CD4-positive, alpha-beta T cell (primary cell): ENCODE results near the gene MRAS. TPM values are rescaled to one million over a fixed set of nuclear protein-coding genes. Genes with fewer than 3 reads are reported as not detected.

ENCODE experiments used
- ATAC-seq: fragments of 200-7000 bp; cut with Tn5 transposase; one replicate; pipeline ENCODE4 v1.10.0; 2022; ENCODE audit warnings: mild to moderate bottlenecking; ENCODE audit not compliant: poor library complexity
- CTCF ChIA-PET: fragments of 350-600 bp; sonication (Branson Sonifier 250); formaldehyde crosslinking; loops from one replicate; lab custom pipeline; 2021; ENCODE audit warnings: antibody characterized with exemption, inconsistent platforms; lab: Charles Lee
- POLR2A ChIA-PET: fragments of 350-600 bp; sonication (Branson Sonifier 250); formaldehyde crosslinking; loops from one replicate; lab custom pipeline; 2021; ENCODE audit warnings: antibody characterized with exemption, inconsistent platforms; lab: Charles Lee
- DNase-seq, 14 experiments: peaks; one replicate each; pipeline ENCODE4 v3.0.0-alpha.2; 2013 to 2020; ENCODE audit warnings: mixed read lengths in 2 of 14
- H3K27ac ChIP-seq, 2 donors: one replicate each; pipeline versions ENCODE4 v1.5.1 to v1.7.0; 2013; ENCODE audit warnings: low read length in 2 of 2, low read depth in 1 of 2, mild to moderate bottlenecking in 1 of 2
- H3K27me3 ChIP-seq, 2 experiments: 1 replicate in 1 of 2; 2 replicates in 1 of 2; pipeline versions ENCODE4 v1.6.1 to v1.7.0; 2013; ENCODE audit warnings: low read length in 2 of 2, control low read depth in 1 of 2, mild to moderate bottlenecking in 1 of 2, moderate library complexity in 1 of 2; ENCODE audit not compliant: insufficient read depth in 2 of 2, control insufficient read depth in 1 of 2
- H3K36me3 ChIP-seq: one replicate; pipeline ENCODE4 v1.6.1; 2013; ENCODE audit warnings: low read length, control low read depth; ENCODE audit not compliant: insufficient read depth
- H3K4me1 ChIP-seq: one replicate; pipeline ENCODE4 v1.6.1; 2013; ENCODE audit warnings: low read length, control low read depth; ENCODE audit not compliant: insufficient read depth
- H3K4me3 ChIP-seq: one replicate; pipeline ENCODE4 v1.5.1; 2013; ENCODE audit warnings: mild to moderate bottlenecking, low read length, moderate library complexity
- H3K9me3 ChIP-seq, 2 experiments: 1 replicate in 1 of 2; 2 replicates in 1 of 2; pipeline versions ENCODE4 v1.6.1 to v1.7.0; 2013; ENCODE audit warnings: low read length in 2 of 2, mild to moderate bottlenecking in 2 of 2, control low read depth in 1 of 2, moderate library complexity in 1 of 2; ENCODE audit not compliant: control insufficient read depth in 1 of 2, insufficient read depth in 1 of 2
- H3K27ac Mint-ChIP-seq: one replicate; pipeline ENCODE4 v1.8.0; 2020; ENCODE audit warnings: mixed read lengths
- H3K27me3 Mint-ChIP-seq: one replicate; pipeline ENCODE4 v1.8.0; 2021; ENCODE audit warnings: mixed read lengths
- H3K36me3 Mint-ChIP-seq: one replicate; pipeline ENCODE4 v1.8.0; 2021; ENCODE audit warnings: low read depth, mixed read lengths
- H3K4me1 Mint-ChIP-seq: one replicate; pipeline ENCODE4 v1.8.0; 2021; ENCODE audit warnings: low read depth, mixed read lengths
- H3K4me3 Mint-ChIP-seq: one replicate; pipeline ENCODE4 v1.8.0; 2020; ENCODE audit warnings: mild to moderate bottlenecking, mixed read lengths
- H3K9me3 Mint-ChIP-seq: one replicate; pipeline ENCODE4 v1.8.0; 2020; ENCODE audit warnings: mixed read lengths
- intact Hi-C, 2 experiments: fragments of 100-400 bp; cut with DNase I in 1 of 2; cut with micrococcal nuclease in 1 of 2; formaldehyde crosslinking; loops; one replicate each; pipeline versions ENCODE4 v1.15.1 to v1.9.0; 2023 to 2025; cut with DNase I, micrococcal nuclease
- total RNA-seq, 174 experiments: library from RNA in 2 of 174; stranded (reverse) in 2 of 174; gene quantifications; one replicate each; pipeline ENCODE4 v1.2.3 and lab custom pipeline; 2021 to 2026
- TF ChIP-seq, protein P1 (sequence below): fragments of 200-600 bp; IDR thresholded peaks from one replicate; pipeline ENCODE4 v1.8.0; 2022; ENCODE audit warnings: antibody characterized with exemption, mild to moderate bottlenecking

The MRAS gene
- total RNA-seq, 2 experiments from 2014 or later = 0.45 to 0.47 TPM

DNA sequence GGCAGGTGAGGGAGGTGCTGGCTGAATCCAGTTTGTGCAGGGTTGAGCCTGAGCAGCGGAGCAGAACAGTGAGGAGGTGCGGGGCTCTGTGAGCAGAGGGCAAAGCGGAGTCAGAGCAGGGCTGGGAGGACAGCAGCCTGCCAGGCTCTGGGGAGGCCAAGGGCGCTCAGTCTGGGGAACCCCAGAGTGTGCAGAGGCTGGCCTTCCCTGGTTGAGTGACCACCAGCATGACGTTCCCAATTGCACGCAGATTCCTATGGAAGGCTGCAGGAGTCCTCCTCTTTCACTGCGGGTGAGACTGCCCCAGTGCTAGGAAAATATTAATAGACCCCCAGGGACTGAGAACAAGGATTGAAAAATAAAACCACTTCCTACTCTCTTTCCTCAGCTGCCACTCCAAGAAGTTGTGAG, 13.2 kb downstream of the MRAS start:
- no peak overlapping the region for H3K4me3 Mint-ChIP-seq
- H3K36me3 Mint-ChIP-seq = no peaks in the 10 kb centered on the region
- CTCF ChIA-PET = no interaction called here
- ATAC-seq (no peak), DNase-seq (no peak)
- TF ChIP-seq, protein P1, sequence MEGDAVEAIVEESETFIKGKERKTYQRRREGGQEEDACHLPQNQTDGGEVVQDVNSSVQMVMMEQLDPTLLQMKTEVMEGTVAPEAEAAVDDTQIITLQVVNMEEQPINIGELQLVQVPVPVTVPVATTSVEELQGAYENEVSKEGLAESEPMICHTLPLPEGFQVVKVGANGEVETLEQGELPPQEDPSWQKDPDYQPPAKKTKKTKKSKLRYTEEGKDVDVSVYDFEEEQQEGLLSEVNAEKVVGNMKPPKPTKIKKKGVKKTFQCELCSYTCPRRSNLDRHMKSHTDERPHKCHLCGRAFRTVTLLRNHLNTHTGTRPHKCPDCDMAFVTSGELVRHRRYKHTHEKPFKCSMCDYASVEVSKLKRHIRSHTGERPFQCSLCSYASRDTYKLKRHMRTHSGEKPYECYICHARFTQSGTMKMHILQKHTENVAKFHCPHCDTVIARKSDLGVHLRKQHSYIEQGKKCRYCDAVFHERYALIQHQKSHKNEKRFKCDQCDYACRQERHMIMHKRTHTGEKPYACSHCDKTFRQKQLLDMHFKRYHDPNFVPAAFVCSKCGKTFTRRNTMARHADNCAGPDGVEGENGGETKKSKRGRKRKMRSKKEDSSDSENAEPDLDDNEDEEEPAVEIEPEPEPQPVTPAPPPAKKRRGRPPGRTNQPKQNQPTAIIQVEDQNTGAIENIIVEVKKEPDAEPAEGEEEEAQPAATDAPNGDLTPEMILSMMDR = no peak
- H3K4me1 ChIP-seq = no peaks in the 10 kb centered on the region
- H3K27ac Mint-ChIP-seq = no peak overlapping the region
- no peaks in the 10 kb centered on the region for H3K36me3 ChIP-seq
- no peaks in the 10 kb centered on the region for H3K9me3 Mint-ChIP-seq
- no peaks in the 10 kb centered on the region for H3K9me3 ChIP-seq
- no peak overlapping the region for H3K4me3 ChIP-seq
- H3K4me1 Mint-ChIP-seq = no peaks in the 10 kb centered on the region
- peaks cover 4% of the 10 kb centered on the region for H3K27me3 Mint-ChIP-seq
- intact Hi-C loops = no loop called here
- H3K27me3 ChIP-seq = no peaks in the 10 kb centered on the region
- POLR2A ChIA-PET = no interaction called here
- no peak overlapping the region for H3K27ac ChIP-seq

DNA sequence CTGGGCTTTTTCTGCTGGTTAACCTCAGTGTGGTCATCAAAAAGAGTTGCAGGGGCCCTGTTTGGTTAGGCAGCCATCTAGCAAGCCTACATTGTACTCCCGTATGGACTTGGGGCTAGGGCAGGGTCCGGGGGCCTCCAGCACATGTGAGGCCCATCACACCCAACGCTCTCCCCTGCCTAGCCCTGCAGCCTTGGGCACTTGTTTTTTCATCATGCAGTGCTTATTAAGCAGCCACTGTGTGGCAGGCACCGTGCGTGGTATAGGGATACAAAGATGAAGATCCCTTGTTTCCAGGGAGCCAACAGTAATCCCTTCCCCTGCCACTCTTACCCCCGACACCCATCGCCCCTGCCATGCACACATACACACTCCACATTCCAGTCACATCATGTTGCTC, 14.2 kb downstream of the MRAS start:
- no peak overlapping the region for H3K27ac Mint-ChIP-seq
- no peaks in the 10 kb centered on the region for H3K36me3 Mint-ChIP-seq
- intact Hi-C loops = no loop called here
- DNase-seq (no peak), ATAC-seq (no peak)
- ChIA-PET POLR2A (no interaction called here), CTCF (no interaction called here)
- H3K4me3 ChIP-seq = no peak overlapping the region
- TF ChIP-seq, protein P1 = no peak
- H3K36me3 ChIP-seq = no peaks in the 10 kb centered on the region
- no peaks in the 10 kb centered on the region for H3K27me3 ChIP-seq
- H3K4me1 ChIP-seq = no peaks in the 10 kb centered on the region
- no peak overlapping the region for H3K27ac ChIP-seq
- H3K9me3 Mint-ChIP-seq = no peaks in the 10 kb centered on the region
- no peaks in the 10 kb centered on the region for H3K9me3 ChIP-seq
- no peak overlapping the region for H3K4me3 Mint-ChIP-seq
- no peaks in the 10 kb centered on the region for H3K4me1 Mint-ChIP-seq
- H3K27me3 Mint-ChIP-seq = peaks cover 4% of the 10 kb centered on the region

DNA sequence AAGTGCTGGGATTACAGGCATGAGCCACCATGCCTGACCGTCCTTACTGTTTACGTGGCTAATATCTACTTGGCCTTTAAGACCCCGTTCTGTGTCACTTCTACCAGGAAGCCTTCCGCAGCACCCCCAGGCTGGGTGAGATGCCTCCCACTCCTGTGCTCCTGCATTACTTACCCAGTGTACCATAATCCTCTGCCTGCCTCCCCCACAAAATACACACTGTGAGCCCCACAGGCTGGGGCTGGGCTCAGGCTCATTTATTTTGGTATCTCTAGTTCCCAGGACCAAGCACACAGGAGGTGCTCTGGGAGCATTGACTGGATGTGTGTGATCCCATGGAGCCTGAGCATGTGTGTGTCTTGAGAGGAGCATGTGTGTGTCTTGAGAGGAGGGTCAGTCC, 14.9 kb downstream of the MRAS start:
- no peak for ATAC-seq
- Histone ChIP-seq H3K27ac (no peak overlapping the region), H3K4me1 (no peaks in the 10 kb centered on the region), H3K36me3 (no peaks in the 10 kb centered on the region), H3K4me3 (no peak overlapping the region), H3K27me3 (no peaks in the 10 kb centered on the region), H3K9me3 (no peaks in the 10 kb centered on the region)
- DNase-seq = no peak
- no peaks in the 10 kb centered on the region for H3K36me3 Mint-ChIP-seq
- H3K4me1 Mint-ChIP-seq = no peaks in the 10 kb centered on the region
- POLR2A ChIA-PET = no interaction called here
- H3K4me3 Mint-ChIP-seq = no peak overlapping the region
- CTCF ChIA-PET = no interaction called here
- TF ChIP-seq, protein P1 = no peak
- H3K9me3 Mint-ChIP-seq = no peaks in the 10 kb centered on the region
- H3K27me3 Mint-ChIP-seq = peaks cover 4% of the 10 kb centered on the region
- H3K27ac Mint-ChIP-seq = no peak overlapping the region
- intact Hi-C loops = no loop called here
